ENCODE results near the gene TESK1.

TESK1 gene

GRCh38 chr9:35606726-35607125, 1.7 kb downstream of the TESK1 start:
- no peaks in the 10 kb centered on the region for H4K20me1 ChIP-seq (ENCODE audit: insufficient read depth, low read length)
- TF ChIP-seq CTCF (IDR thresholded peaks at IDR 0.05; ENCODE audit: low read length) = no peak
- no peak for TF ChIP-seq EZH2 (IDR thresholded peaks at IDR 0.05; ENCODE audit: borderline replicate concordance, low read length)
- H2AFZ ChIP-seq (ENCODE audit: low read length) = no peak overlapping the region
- peaks cover 56% of the 10 kb centered on the region for H3K4me1 ChIP-seq (ENCODE audit: insufficient read depth, low read length, severe bottlenecking)
- H3K9ac ChIP-seq (ENCODE audit: low read length) = peak overlapping the region; percentile 87
- peak overlapping the region; percentile 97 for H3K4me2 ChIP-seq (ENCODE audit: low read length)
- H3K79me2 ChIP-seq (ENCODE audit: insufficient read depth, low read length) = peaks cover 11% of the 10 kb centered on the region; the same call in 1 of the 2 replicates
- no peaks in the 10 kb centered on the region for H3K9me2 ChIP-seq (ENCODE audit: low read depth, low read length)
- H3F3A ChIP-seq (ENCODE audit: insufficient read depth, low read length) = no peaks in the 10 kb centered on the region
- H3K4me3 ChIP-seq (ENCODE audit: low read depth, low read length, poor library complexity, severe bottlenecking) = peak overlapping the region; percentile 81
- no peaks in the 10 kb centered on the region for H3K27me3 ChIP-seq (ENCODE audit: insufficient read depth, low read length)
- peaks cover 50% of the 10 kb centered on the region for H3K36me3 ChIP-seq (ENCODE audit: insufficient read depth, low read length)
- H3K27ac ChIP-seq (ENCODE audit: low read depth, low read length, poor library complexity, severe bottlenecking) = no peak overlapping the region
- no peaks in the 10 kb centered on the region for H3K9me3 ChIP-seq (ENCODE audit: low read length)

- no peak overlapping the region for H3K4me2 ChIP-seq (ENCODE audit: low read length)
- no peaks in the 10 kb centered on the region for H4K20me1 ChIP-seq (ENCODE audit: insufficient read depth, low read length)
- peaks cover 51% of the 10 kb centered on the region for H3K4me1 ChIP-seq (ENCODE audit: insufficient read depth, low read length, severe bottlenecking)
- no peak overlapping the region for H2AFZ ChIP-seq (ENCODE audit: low read length)
- H3K9me3 ChIP-seq (ENCODE audit: low read length) = no peaks in the 10 kb centered on the region
- H3K27me3 ChIP-seq (ENCODE audit: insufficient read depth, low read length) = no peaks in the 10 kb centered on the region
- peaks cover 11% of the 10 kb centered on the region; the same call in 1 of the 2 replicates for H3K79me2 ChIP-seq (ENCODE audit: insufficient read depth, low read length)
- no peak overlapping the region for H3K4me3 ChIP-seq (ENCODE audit: low read depth, low read length, poor library complexity, severe bottlenecking)
- H3K9me2 ChIP-seq (ENCODE audit: low read depth, low read length) = no peaks in the 10 kb centered on the region
- TF ChIP-seq EZH2 (IDR thresholded peaks at IDR 0.05; ENCODE audit: borderline replicate concordance, low read length) = no peak
- no peak for TF ChIP-seq CTCF (IDR thresholded peaks at IDR 0.05; ENCODE audit: low read length)
- no peaks in the 10 kb centered on the region for H3F3A ChIP-seq (ENCODE audit: insufficient read depth, low read length)
- no peak overlapping the region for H3K9ac ChIP-seq (ENCODE audit: low read length)
- peak overlapping the region; percentile 92 for H3K27ac ChIP-seq (ENCODE audit: low read depth, low read length, poor library complexity, severe bottlenecking)
- H3K36me3 ChIP-seq (ENCODE audit: insufficient read depth, low read length) = peaks cover 62% of the 10 kb centered on the region
Measured at GRCh38 chr9:35608221-35608620, 3.2 kb downstream of the TESK1 start.

- peaks cover 11% of the 10 kb centered on the region; the same call in 1 of the 2 replicates for H3K79me2 ChIP-seq (ENCODE audit: insufficient read depth, low read length)
- H3K4me3 ChIP-seq (ENCODE audit: low read depth, low read length, poor library complexity, severe bottlenecking) = no peak overlapping the region
- no peaks in the 10 kb centered on the region for H4K20me1 ChIP-seq (ENCODE audit: insufficient read depth, low read length)
- H3K4me1 ChIP-seq (ENCODE audit: insufficient read depth, low read length, severe bottlenecking) = peaks cover 45% of the 10 kb centered on the region
- no peak overlapping the region for H2AFZ ChIP-seq (ENCODE audit: low read length)
- H3K9me3 ChIP-seq (ENCODE audit: low read length) = no peaks in the 10 kb centered on the region
- no peak for TF ChIP-seq EZH2 (IDR thresholded peaks at IDR 0.05; ENCODE audit: borderline replicate concordance, low read length)
- TF ChIP-seq CTCF (IDR thresholded peaks at IDR 0.05; ENCODE audit: low read length) = no peak
- H3K9me2 ChIP-seq (ENCODE audit: low read depth, low read length) = no peaks in the 10 kb centered on the region
- peak overlapping the region; percentile 57 for H3K4me2 ChIP-seq (ENCODE audit: low read length)
- peak overlapping the region; percentile 92 for H3K27ac ChIP-seq (ENCODE audit: low read depth, low read length, poor library complexity, severe bottlenecking)
- H3K36me3 ChIP-seq (ENCODE audit: insufficient read depth, low read length) = peaks cover 70% of the 10 kb centered on the region; the same call in 1 of the 2 replicates
- H3K27me3 ChIP-seq (ENCODE audit: insufficient read depth, low read length) = no peaks in the 10 kb centered on the region
- H3F3A ChIP-seq (ENCODE audit: insufficient read depth, low read length) = no peaks in the 10 kb centered on the region
- H3K9ac ChIP-seq (ENCODE audit: low read length) = peak overlapping the region; percentile 62
Measured at GRCh38 chr9:35609001-35609819, 4.1 kb downstream of the TESK1 start.
